Keratinocyte (primary cell): ENCODE measurements around the gene PDZD2. TPM values are rescaled to one million over a fixed set of nuclear protein-coding genes. Genes with fewer than 3 reads are reported as not detected.

Experiments used
- DNase-seq: peaks from one replicate; pipeline ENCODE4 v3.0.0-alpha.2; 2011; ENCODE audit warnings: low read depth, missing footprints, low spot score
- FAIRE-seq: peaks from 2 replicates; lab custom pipeline; 2011; peaks lifted over from hg19 to GRCh38; lab: Jason Lieb, UNC
- H2AFZ ChIP-seq: 2 replicates; pipeline ENCODE4 v1.6.0; 2012; ENCODE audit warnings: low read length, control low read depth, inconsistent platforms; ENCODE audit not compliant: control insufficient read depth
- H3K27ac ChIP-seq: 2 replicates; pipeline ENCODE4 v1.5.1; 2011; ENCODE audit warnings: low read length; ENCODE audit not compliant: control insufficient read depth, insufficient read depth
- H3K27me3 ChIP-seq: 3 replicates; pipeline ENCODE4 v1.6.0; 2011; ENCODE audit warnings: low read length; ENCODE audit not compliant: control insufficient read depth, insufficient read depth; ENCODE audit errors: extremely low read depth
- H3K36me3 ChIP-seq, 2 experiments: 2 replicates in 1 of 2; 3 replicates in 1 of 2; pipeline ENCODE4 v1.5.1; 2011; ENCODE audit warnings: low read length in 2 of 2, mild to moderate bottlenecking in 1 of 2; ENCODE audit not compliant: control insufficient read depth in 2 of 2, insufficient read depth in 2 of 2; ENCODE audit errors: extremely low read depth in 1 of 2
- H3K4me1 ChIP-seq: 3 replicates; pipeline ENCODE4 v1.5.1; 2011; ENCODE audit warnings: low read length; ENCODE audit not compliant: control insufficient read depth, insufficient read depth; ENCODE audit errors: extremely low read depth
- H3K4me2 ChIP-seq: 3 replicates; pipeline ENCODE4 v1.6.0; 2011; ENCODE audit warnings: low read depth, low read length; ENCODE audit not compliant: control insufficient read depth, insufficient read depth; ENCODE audit errors: extremely low read depth
- H3K4me3 ChIP-seq, 3 experiments: fragments of 200-600 bp in 1 of 3; sonication (generic) in 1 of 3; 2 replicates in 2 of 3; 3 replicates in 1 of 3; pipeline ENCODE4 v1.5.1; 2011 to 2016; ENCODE audit warnings: low read length in 3 of 3, mild to moderate bottlenecking in 3 of 3, control low read depth in 2 of 3, inconsistent platforms in 1 of 3, low read depth in 1 of 3, mixed read lengths in 1 of 3, mixed run types in 1 of 3, moderate library complexity in 1 of 3; ENCODE audit not compliant: control insufficient read depth in 2 of 3, insufficient read depth in 2 of 3; ENCODE audit errors: extremely low read depth in 1 of 3
- H3K79me2 ChIP-seq: 2 replicates; pipeline ENCODE4 v1.6.0; 2012; ENCODE audit warnings: low read length; ENCODE audit not compliant: control insufficient read depth, insufficient read depth
- H3K9ac ChIP-seq: 3 replicates; pipeline ENCODE4 v1.6.0; 2011; ENCODE audit warnings: low read length; ENCODE audit not compliant: control insufficient read depth, insufficient read depth; ENCODE audit errors: extremely low read depth
- H3K9me1 ChIP-seq: 3 replicates; pipeline ENCODE4 v1.6.0; 2011; ENCODE audit warnings: low read length; ENCODE audit not compliant: control insufficient read depth, insufficient read depth; ENCODE audit errors: extremely low read depth
- H3K9me3 ChIP-seq: 2 replicates; pipeline ENCODE4 v1.5.1; 2012; ENCODE audit warnings: low read depth, low read length; ENCODE audit not compliant: control insufficient read depth
- H4K20me1 ChIP-seq: 3 replicates; pipeline ENCODE4 v1.6.0; 2011; ENCODE audit warnings: low read length; ENCODE audit not compliant: control insufficient read depth, insufficient read depth; ENCODE audit errors: extremely low read depth
- EZH2 ChIP-seq: IDR thresholded peaks from one replicate; pipeline ENCODE4 v1.6.1; 2012; ENCODE audit warnings: inconsistent platforms, mild to moderate bottlenecking, low read length, moderate library complexity
- dilution Hi-C: fragments of 300-500 bp; cut with MboI; formaldehyde crosslinking; loops from one replicate; pipeline ENCODE4 v1.7.0; 2020; ENCODE audit warnings: low sequenced_read_pairs; ENCODE audit not compliant: extremely low pct_ligation_motif_present
- polyA plus RNA-seq, 5 experiments: library from polyadenylated mRNA; depleted of rRNA in 3 of 5; stranded (reverse) in 3 of 5; stranded (forward) in 1 of 5; unstranded in 1 of 5; fragments of >200 nt; gene quantifications; 1 replicate in 1 of 5; 2 replicates in 3 of 5; 3 replicates in 1 of 5; pipeline versions ENCODE4 v1.2.1 to v1.2.3, GENCODE V29; 2011 to 2012; ENCODE audit warnings: missing spikeins in 2 of 5, low read depth in 1 of 5, low replicate concordance in 1 of 5
- TF ChIP-seq, protein P1 (sequence below), 3 experiments: IDR thresholded peaks in 1 of 3; conservative IDR thresholded peaks in 1 of 3; optimal IDR thresholded peaks in 1 of 3; 2 replicates in 2 of 3; 3 replicates in 1 of 3; pipeline versions ENCODE3 to v1.5.1; 2011; ENCODE audit warnings: low read length in 3 of 3, mild to moderate bottlenecking in 3 of 3, moderate library complexity in 2 of 3, control low read depth in 1 of 3, inconsistent platforms in 1 of 3; ENCODE audit not compliant: insufficient read depth in 2 of 3; ENCODE audit errors: extremely low read depth in 1 of 3

Gene PDZD2
- polyA plus RNA-seq, 1 donor (not counting 4 experiments of a cell fraction or from before 2014, with no cell fraction given) = 7.3 TPM

DNA sequence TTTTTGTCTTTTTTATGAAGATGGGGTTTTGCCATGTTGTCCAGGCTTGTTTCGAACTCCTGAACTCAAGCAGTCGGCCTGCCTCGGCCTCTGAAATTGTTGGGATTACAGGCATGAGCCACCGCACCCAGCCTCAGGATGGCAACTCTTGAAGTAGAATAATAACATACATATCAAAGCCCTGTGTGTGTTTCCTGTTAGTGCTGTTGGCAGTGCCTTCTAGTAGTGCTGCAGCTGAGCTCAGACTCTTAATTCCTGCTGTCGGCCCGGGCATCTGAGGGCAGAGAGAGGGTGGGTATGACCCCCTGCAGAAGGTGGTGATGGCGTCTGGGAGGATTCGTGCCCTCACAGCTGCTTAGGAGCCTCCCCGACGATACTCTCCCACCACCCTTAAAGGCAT, 227.2 kb downstream of the PDZD2 start:
- FAIRE-seq (no peak), DNase-seq (no peak)
- Histone ChIP-seq H3K27me3 (no peaks in the 10 kb centered on the region), H3K4me2 (no peak overlapping the region), H4K20me1 (no peaks in the 10 kb centered on the region), H3K4me3 (no peak overlapping the region), H3K9ac (no peak overlapping the region), H2AFZ (no peak overlapping the region), H3K79me2 (no peaks in the 10 kb centered on the region), H3K27ac (no peak overlapping the region), H3K9me3 (no peaks in the 10 kb centered on the region), H3K4me1 (peaks cover under 1% of the 10 kb centered on the region), H3K9me1 (no peaks in the 10 kb centered on the region), H3K36me3 (no peaks in the 10 kb centered on the region)
- TF ChIP-seq, protein P1, sequence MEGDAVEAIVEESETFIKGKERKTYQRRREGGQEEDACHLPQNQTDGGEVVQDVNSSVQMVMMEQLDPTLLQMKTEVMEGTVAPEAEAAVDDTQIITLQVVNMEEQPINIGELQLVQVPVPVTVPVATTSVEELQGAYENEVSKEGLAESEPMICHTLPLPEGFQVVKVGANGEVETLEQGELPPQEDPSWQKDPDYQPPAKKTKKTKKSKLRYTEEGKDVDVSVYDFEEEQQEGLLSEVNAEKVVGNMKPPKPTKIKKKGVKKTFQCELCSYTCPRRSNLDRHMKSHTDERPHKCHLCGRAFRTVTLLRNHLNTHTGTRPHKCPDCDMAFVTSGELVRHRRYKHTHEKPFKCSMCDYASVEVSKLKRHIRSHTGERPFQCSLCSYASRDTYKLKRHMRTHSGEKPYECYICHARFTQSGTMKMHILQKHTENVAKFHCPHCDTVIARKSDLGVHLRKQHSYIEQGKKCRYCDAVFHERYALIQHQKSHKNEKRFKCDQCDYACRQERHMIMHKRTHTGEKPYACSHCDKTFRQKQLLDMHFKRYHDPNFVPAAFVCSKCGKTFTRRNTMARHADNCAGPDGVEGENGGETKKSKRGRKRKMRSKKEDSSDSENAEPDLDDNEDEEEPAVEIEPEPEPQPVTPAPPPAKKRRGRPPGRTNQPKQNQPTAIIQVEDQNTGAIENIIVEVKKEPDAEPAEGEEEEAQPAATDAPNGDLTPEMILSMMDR (optimal IDR thresholded peaks at IDR 0.05 in 1 of 3, IDR thresholded peaks at IDR 0.05 in 1 of 3, conservative IDR thresholded peaks at IDR 0.05 in 1 of 3; ENCODE audit: extremely low read depth in 1 of 3, insufficient read depth in 2 of 3, low read length in 3 of 3) = no peak
- no peak for TF ChIP-seq EZH2
- dilution Hi-C loops = no loop called here

DNA sequence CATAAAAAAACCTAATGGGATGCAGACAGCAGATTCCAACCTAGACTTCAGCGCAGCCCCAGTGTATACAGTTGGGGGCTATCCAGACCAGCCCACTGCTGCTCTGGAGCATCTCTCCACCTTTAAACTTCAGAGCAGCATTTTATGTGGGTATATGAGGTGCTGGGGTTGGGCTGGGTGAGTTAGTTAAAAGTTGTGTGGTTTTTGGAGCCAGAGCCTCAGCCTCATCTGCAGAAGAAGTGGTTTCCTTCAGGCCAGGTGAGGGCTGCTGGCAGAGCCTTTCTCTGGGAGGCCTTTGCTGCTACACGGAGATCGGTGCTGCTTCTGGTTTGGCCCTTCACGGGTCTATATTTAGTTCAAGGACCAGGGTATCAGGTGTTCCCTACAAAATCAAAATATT, 228.3 kb downstream of the PDZD2 start:
- H3K9me1 ChIP-seq = no peaks in the 10 kb centered on the region
- no peak overlapping the region for H3K4me2 ChIP-seq
- no peaks in the 10 kb centered on the region for H3K9me3 ChIP-seq
- no peaks in the 10 kb centered on the region for H3K4me1 ChIP-seq
- H3K27ac ChIP-seq = no peak overlapping the region
- no peak overlapping the region for H2AFZ ChIP-seq
- H3K27me3 ChIP-seq = no peaks in the 10 kb centered on the region
- H4K20me1 ChIP-seq = no peaks in the 10 kb centered on the region
- no peak overlapping the region for H3K4me3 ChIP-seq
- no peaks in the 10 kb centered on the region for H3K79me2 ChIP-seq
- no peak for DNase-seq
- no peak overlapping the region for H3K9ac ChIP-seq
- FAIRE-seq = no peak
- dilution Hi-C loops = no loop called here
- TF ChIP-seq EZH2 = no peak
- TF ChIP-seq, protein P1 (optimal IDR thresholded peaks at IDR 0.05 in 1 of 3, IDR thresholded peaks at IDR 0.05 in 1 of 3, conservative IDR thresholded peaks at IDR 0.05 in 1 of 3; ENCODE audit: extremely low read depth in 1 of 3, insufficient read depth in 2 of 3, low read length in 3 of 3) = no peak
- H3K36me3 ChIP-seq = no peaks in the 10 kb centered on the region
